ENCODE data around the gene CDH4. TPM values are rescaled to one million over a fixed set of nuclear protein-coding genes. Genes with fewer than 3 reads are reported as not detected.

Gene CDH4
- total and polyA plus RNA-seq, 9 donors, result 0.12 to 4.4 (median 0.36) TPM

GRCh38 chr20:61429458-61430227 lies 177.6 kb downstream of the CDH4 start:
- no peak for DNase-seq
- H3K27me3 ChIP-seq, result no peaks in the 10 kb centered on the region
- intact Hi-C loops (cut with DNase I), result no loop called here
- no peaks in the 10 kb centered on the region for H3K4me1 ChIP-seq (ENCODE audit: insufficient read depth)
- no peak overlapping the region for H3K4me3 ChIP-seq
- 68 to 76% (median 70%) methylated on average over 4 of the region's 4 CpGs for WGBS, 3 donors
- H3K9me3 ChIP-seq, result no peaks in the 10 kb centered on the region
- no peak for TF ChIP-seq POLR2A (IDR thresholded peaks at IDR 0.05)
- TF ChIP-seq EP300 (IDR thresholded peaks at IDR 0.05), result no peak
- TF ChIP-seq CTCF (IDR thresholded peaks at IDR 0.05), result no peak
- H3K27ac ChIP-seq, result no peak overlapping the region
- H3K36me3 ChIP-seq, result no peaks in the 10 kb centered on the region

GRCh38 chr20:61430228-61430624 lies 178.2 kb downstream of the CDH4 start:
- no peaks in the 10 kb centered on the region for H3K27me3 ChIP-seq
- intact Hi-C loops (cut with DNase I), result no loop called here
- TF ChIP-seq POLR2A (IDR thresholded peaks at IDR 0.05) (no peak), EP300 (IDR thresholded peaks at IDR 0.05) (no peak), CTCF (IDR thresholded peaks at IDR 0.05) (no peak)
- no peaks in the 10 kb centered on the region for H3K4me1 ChIP-seq (ENCODE audit: insufficient read depth)
- H3K4me3 ChIP-seq, result no peak overlapping the region
- no peak for DNase-seq
- H3K27ac ChIP-seq, result no peak overlapping the region
- no peaks in the 10 kb centered on the region for H3K9me3 ChIP-seq
- 7 to 10% (median 10%) methylated on average over 11 of the region's 11 CpGs for WGBS, 3 donors
- H3K36me3 ChIP-seq, result no peaks in the 10 kb centered on the region

GRCh38 chr20:61433176-61433575 lies 181.1 kb downstream of the CDH4 start:
- Histone ChIP-seq H3K4me1 (ENCODE audit: insufficient read depth) (no peaks in the 10 kb centered on the region), H3K27ac (no peak overlapping the region), H3K27me3 (no peaks in the 10 kb centered on the region), H3K9me3 (no peaks in the 10 kb centered on the region), H3K36me3 (no peaks in the 10 kb centered on the region), H3K4me3 (no peak overlapping the region)
- TF ChIP-seq POLR2A (IDR thresholded peaks at IDR 0.05) (no peak), CTCF (IDR thresholded peaks at IDR 0.05) (no peak), EP300 (IDR thresholded peaks at IDR 0.05) (no peak)
- DNase-seq, result no peak
- 44 to 56% (median 46%) methylated on average over 10 of the region's 10 CpGs for WGBS, 3 donors
- intact Hi-C loops (cut with DNase I), result no loop called here

- DNase-seq, result no peak
- H3K36me3 ChIP-seq, result no peaks in the 10 kb centered on the region
- no peaks in the 10 kb centered on the region for H3K4me1 ChIP-seq (ENCODE audit: insufficient read depth)
- H3K9me3 ChIP-seq, result no peaks in the 10 kb centered on the region
- WGBS, 3 donors, result 62 to 68% (median 65%) methylated on average over 9 of the region's 9 CpGs
- intact Hi-C loops (cut with DNase I), result no loop called here
- H3K27me3 ChIP-seq, result no peaks in the 10 kb centered on the region
- no peak overlapping the region for H3K27ac ChIP-seq
- TF ChIP-seq CTCF (IDR thresholded peaks at IDR 0.05) (no peak), POLR2A (IDR thresholded peaks at IDR 0.05) (no peak), EP300 (IDR thresholded peaks at IDR 0.05) (no peak)
- no peak overlapping the region for H3K4me3 ChIP-seq
Observed at GRCh38 chr20:61433816-61434215, 181.8 kb downstream of the CDH4 start.

All from ovary (tissue), 9 donors.